Cerebellar cortex (tissue), 1 donor: Measurements from ENCODE around the gene ZNF446.
"Not testable (repeated sequence)": the region's sequence is repeated elsewhere in the genome, so short reads cannot be mapped to it uniquely, and the experiment has no call there.

ENCODE experiments used
- DNase-seq: peaks from one replicate; pipeline ENCODE4 v3.0.0-alpha.2; 2015; ENCODE audit warnings: low spot score

ZNF446 gene

GRCh38 chr19:58500242-58500641 lies 24.1 kb downstream of the ZNF446 start:
- no peak for DNase-seq

- DNase-seq, result not testable (repeated sequence)
Observed at GRCh38 chr19:58507602-58508223, 31.6 kb downstream of the ZNF446 start.

DNA sequence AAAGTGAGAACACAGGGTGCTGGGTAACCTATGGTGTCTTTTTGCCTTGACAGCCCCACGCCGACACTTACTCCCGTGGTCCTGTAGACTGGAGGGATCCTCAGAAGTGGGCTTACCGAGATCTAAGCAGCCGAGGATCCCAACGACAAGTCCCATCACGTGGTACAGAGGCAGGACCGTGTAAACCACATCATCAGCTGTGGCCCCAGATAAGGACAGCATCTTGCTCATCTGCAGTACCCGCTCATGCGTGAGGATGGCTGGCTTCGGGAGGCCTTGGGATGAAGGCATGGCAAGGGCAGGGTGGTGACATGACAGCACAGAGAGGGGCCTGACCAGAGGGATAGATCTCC lies 33.6 kb downstream of the ZNF446 start:
- no peak for DNase-seq

DNA sequence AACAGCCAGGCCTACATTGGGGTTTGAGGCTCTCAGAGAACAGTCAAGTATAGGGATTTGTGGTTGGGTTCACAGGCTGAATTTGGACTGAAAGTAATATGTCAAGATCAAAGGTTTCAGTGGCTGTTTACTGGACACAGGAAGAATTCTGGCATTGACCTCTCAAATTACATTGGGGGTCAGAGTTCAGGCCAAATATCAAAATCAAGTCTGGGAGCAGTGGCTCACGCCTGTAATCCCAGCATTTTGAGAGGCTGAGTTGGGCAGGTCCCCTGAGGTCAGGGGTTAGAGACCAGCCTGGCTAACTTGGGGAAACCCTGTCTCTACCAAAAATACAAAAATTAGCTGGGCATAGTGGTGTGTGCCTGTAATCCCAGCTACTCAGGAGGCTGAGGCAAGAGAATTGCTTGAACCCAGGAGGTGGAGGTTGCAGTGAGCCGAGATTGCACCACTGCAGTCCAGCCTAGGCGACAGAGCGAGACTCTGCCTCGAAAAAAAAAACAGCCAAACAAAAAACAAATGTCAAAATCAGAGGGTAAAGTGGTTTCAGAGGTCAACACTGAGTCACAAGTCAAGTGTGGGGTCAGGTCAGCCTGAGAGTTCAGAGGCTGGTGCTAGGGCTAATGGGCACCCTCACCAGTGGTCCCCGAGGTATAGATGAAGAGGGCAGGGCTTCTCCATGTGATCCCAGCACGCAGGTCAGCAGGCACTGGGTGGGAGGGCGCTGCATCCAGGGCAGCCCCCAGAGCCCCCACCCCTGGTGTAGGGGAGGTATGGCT lies 34.1 kb downstream of the ZNF446 start:
- no peak for DNase-seq

DNA sequence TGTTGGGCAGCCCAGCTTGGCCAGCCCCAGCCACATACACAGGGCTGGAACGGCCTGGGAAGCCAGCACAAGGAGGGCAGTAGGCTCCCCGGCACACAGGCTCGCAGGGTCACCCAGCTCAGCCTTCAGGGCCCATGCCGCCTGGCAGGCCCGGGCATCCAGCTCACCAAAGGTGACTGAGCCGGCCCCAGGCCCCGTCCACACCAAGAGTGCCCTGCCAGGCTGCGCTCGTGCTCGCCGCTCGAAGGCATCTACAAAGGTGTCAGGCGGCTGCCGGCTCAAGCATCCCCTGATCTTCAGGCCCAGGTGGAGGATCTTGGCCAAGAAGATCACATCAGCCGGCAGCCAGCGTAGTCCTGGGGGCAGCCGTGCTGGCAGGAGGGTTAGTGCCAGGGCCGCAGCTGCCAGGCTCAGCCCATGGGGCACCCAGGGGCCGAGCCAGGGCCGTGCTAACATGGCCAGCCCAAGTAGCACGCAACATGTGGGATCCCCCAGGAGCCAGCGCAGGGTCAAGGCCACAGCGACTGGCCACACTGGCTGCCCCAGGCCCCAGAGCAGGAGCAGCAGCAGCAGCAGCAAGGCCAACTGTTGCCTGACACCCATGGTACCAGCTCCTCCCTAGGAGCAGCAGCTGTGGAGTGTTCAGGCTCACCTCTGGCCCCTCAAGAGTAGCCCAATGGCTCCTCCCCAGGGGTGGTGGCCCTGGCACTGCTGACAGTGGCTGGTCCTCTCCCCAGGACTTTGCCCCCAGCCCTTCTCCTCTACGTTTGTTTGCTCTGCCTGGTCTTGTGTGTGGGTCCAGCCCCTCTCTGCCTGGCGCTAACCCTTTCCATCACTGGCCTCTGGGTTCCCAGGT lies 35.4 kb downstream of the ZNF446 start, which contains the start of gene SLC27A5:
SLC27A5 (minus strand) TSS at position 640 of the 856 bp plus-strand sequence; CDS start at position 603, 37 bp downstream.
- DNase-seq, result no peak

GRCh38 chr19:58513213-58513693 lies 37.1 kb downstream of the ZNF446 start:
- DNase-seq, result no peak

DNA sequence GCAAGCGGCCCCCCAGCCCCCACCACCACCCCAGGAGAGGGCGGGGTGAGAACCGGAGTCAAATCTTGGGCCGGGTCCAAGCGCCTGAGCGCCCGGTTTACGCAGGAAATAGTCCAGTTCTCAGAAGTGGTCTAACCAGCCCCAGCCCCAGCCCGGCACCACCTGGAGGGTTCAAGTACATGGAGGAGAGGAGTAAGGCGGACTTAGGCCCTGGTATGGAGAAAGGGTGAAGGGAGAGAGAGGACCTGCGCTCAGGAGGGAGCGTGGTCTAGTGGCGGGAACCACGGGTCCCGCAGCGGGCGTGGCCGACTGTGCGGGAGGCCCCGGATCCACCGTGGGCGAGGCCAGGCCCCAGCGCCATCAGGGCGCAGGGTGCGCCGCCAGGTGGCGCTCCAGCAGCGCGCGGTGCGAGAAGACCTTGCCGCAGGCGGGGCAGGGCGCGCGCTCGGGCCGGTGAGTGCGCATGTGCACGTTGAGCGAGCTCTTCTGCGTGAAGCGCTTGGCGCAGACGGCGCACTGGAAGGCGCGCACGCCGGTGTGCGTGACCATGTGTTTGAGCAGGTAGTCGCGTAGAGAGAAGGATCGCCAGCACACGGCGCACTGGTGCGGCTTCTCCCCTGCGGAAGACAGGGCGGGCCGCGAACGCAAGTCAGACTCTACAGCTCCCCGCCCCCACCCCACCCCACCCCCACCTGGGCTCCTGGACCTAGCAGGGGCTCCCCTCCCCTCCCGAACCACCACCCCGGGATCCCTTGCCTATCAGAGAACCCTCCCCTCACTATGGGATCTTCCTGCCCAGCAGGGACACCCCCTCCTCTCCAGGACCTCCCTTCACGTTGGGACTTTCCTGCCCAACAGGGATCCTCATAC lies 37.8 kb downstream of the ZNF446 start:
- peak; percentile 86 for DNase-seq

DNA sequence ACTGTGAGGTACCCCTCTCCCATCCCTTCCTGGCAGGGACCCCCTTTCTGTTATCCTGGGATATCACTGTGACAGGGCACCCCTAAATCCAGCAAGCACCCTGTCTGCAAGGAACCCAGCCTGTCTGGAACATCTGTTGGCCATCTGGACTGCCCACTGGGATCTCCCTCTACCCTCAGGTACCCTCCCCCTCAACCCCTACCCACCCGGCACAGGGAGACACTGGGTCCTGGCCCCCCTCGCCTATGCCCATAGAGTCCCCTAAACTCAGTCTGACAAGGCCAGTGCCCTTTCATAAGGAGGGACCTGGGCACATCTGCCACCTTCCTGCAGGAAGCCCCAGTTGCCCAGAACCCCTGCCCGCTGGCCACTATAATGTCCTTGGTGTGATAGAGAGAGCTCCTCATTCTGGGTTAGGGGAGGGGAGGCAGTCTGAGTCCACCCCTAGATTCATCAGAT lies 38.4 kb downstream of the ZNF446 start:
- DNase-seq, result no peak

DNA sequence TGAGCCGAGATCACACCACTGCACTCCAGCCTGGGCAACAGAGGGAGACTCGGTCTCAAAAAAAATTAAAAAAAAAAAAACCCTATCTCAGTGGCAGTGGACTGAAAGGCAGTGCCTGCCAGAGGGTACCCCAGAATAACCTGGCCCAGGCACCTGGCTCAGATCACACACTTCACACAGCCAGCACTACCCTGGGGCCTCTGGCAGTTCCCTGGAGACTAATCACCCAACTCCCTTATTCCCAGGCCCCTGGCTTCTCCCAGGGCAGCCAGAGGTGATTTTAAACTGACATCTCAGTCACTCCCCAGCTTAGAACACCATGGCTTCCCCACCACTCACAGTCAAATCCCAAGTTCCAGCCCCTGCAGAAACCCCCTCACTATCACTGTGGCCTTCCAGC lies 39.1 kb downstream of the ZNF446 start:
- DNase-seq, result no peak

- DNase-seq, result no peak
Observed at GRCh38 chr19:58516246-58516836, 40.2 kb downstream of the ZNF446 start.

- DNase-seq, result no peak
Observed at GRCh38 chr19:58516964-58517833, 41.0 kb downstream of the ZNF446 start.

DNA sequence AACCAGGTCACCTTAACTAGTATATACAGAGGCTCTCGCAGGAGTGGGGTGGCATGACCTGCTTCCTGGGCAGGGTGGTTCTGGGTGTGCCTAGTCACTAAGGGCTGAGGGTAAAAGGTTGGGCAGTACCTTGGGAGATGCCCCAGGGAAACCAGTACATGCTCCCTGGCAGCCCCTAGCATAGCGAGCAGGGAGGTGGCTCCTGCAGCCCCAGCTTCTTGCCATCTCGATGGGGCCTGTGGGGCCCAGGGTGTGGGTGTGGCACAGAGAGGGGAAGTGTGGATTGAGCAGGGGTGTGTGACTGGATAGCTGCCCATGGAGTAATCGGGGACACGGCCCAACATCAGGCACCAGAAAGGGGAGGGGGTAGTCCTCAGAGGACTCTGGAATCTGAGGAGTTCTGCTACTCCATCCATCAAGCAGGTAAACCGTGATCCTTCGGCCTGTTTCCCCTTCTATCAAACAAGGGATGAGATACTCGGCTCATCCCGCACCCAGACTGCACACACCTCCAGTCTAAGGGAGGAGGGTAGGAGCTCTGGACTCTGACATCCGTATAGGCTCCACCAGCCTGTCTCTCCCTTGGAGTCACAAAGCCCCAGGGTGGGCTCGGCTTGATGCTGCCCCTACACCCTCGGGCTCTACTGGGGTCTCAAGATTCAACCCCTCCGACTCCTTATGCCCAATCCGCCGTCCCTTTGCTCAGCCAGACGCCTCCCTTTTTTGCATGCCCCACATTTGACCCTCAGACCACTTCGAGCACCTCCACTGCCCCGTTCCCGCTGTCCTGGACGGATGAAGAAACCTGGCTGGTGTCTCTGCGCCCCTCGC lies 42.3 kb downstream of the ZNF446 start:
- no peak for DNase-seq

- peak; percentile 71 for DNase-seq
Observed at GRCh38 chr19:58519087-58519354, 42.9 kb downstream of the ZNF446 start.

GRCh38 chr19:58519355-58520256 lies 43.5 kb downstream of the ZNF446 start, which contains the start of gene ZBTB45:
Gene ZBTB45 (minus strand): TSS chr19:58519810. CDS start chr19:58517673, 2,137 bp downstream.
- peak; percentile 97 for DNase-seq

- no peak for DNase-seq
Observed at GRCh38 chr19:58520257-58520599, 44.1 kb downstream of the ZNF446 start.

GRCh38 chr19:58521651-58522050 lies 45.5 kb downstream of the ZNF446 start:
- DNase-seq, result no peak

DNA sequence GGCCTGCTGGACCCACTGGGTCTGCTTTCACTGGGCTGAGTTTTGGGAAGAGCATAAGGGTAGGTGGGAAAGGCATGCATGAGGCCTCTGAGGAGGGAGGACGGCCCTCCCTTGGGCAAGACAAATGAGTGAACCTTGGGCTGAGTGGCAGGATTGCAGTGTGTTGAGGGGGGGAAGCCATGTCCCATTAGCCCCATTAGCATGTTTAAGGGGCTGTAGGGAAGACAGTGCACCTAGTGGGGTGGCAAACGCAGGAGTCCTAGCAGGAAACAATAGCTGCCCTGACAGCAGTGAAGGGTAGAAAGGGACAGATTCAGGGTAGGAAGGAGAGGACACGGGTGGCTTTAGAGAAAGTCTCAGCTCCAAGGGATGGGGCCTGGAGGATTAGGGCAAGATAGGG lies 46.6 kb downstream of the ZNF446 start:
- DNase-seq, result no peak

- no peak for DNase-seq
Observed at GRCh38 chr19:58529405-58529804, 53.3 kb downstream of the ZNF446 start.
